K562 (cell line): Measurements from ENCODE around the gene NUP88. TPM values are rescaled to one million over a fixed set of nuclear protein-coding genes. Genes with fewer than 3 reads are reported as not detected.
A peak's percentile ranks its signal among the peaks of the same experiment; 100 is the strongest.

Source experiments
- ATF7 ChIP-seq: fragments of 450-650 bp; IDR thresholded peaks from 2 replicates; pipeline ENCODE4 v1.7.1; 2014; ENCODE audit warnings: mild to moderate bottlenecking, moderate library complexity
- CBFB ChIP-seq: sonication (generic); formaldehyde crosslinking; IDR thresholded peaks from 2 replicates; pipeline ENCODE4 v1.4.0; 2020; ENCODE audit warnings: mild to moderate bottlenecking, missing genetic modification reagents
- EP400 ChIP-seq: fragments of 450-650 bp; IDR thresholded peaks from 2 replicates; pipeline ENCODE4 v1.6.1; 2017; ENCODE audit warnings: antibody characterized with exemption, mild to moderate bottlenecking, moderate library complexity
- JUND ChIP-seq, 2 experiments: IDR thresholded peaks; 2 replicates in 1 of 2; 3 replicates in 1 of 2; pipeline ENCODE4 v1.6.1; 2011; ENCODE audit warnings: borderline replicate concordance in 2 of 2, low read depth in 2 of 2, low read length in 2 of 2, improper control_type of control experiment in 1 of 2, missing biosample characterization in 1 of 2, missing genetic modification characterization in 1 of 2, missing genetic modification reagents in 1 of 2
- NR2C2 ChIP-seq, 2 experiments: fragments of 200-800 bp in 1 of 2; sonication (Bioruptor generic) in 1 of 2; sonication (generic) in 1 of 2; formaldehyde crosslinking in 1 of 2; IDR thresholded peaks; 2 replicates each; pipeline versions ENCODE4 v1.6.1 to v1.8.0; 2016 to 2022; ENCODE audit warnings: mild to moderate bottlenecking in 1 of 2, missing compliant biosample characterization in 1 of 2, missing genetic modification characterization in 1 of 2, missing genetic modification reagents in 1 of 2
- PHF20 ChIP-seq: fragments of 450-650 bp; IDR thresholded peaks from 2 replicates; pipeline ENCODE4 v1.6.1; 2018; ENCODE audit not compliant: partially characterized antibody
- POLR2AphosphoS5 ChIP-seq: IDR thresholded peaks from 2 replicates; pipeline ENCODE4 v1.6.1; 2011; ENCODE audit warnings: mild to moderate bottlenecking, low read depth, low read length, moderate library complexity; ENCODE audit not compliant: control insufficient read depth, insufficient read depth
- SAFB2 ChIP-seq: fragments of 200-400 bp; formaldehyde crosslinking; IDR thresholded peaks from 2 replicates; pipeline ENCODE4 v1.6.1; 2018; ENCODE audit warnings: borderline replicate concordance, low read length, low read depth, moderate library complexity; ENCODE audit not compliant: severe bottlenecking
- TOE1 ChIP-seq, 2 experiments: fragments of 450-650 bp in 1 of 2; sonication (generic) in 1 of 2; formaldehyde crosslinking in 1 of 2; IDR thresholded peaks; 2 replicates each; pipeline versions ENCODE4 v1.7.1 to v1.8.0; 2016 to 2022; ENCODE audit warnings: borderline replicate concordance in 2 of 2, mild to moderate bottlenecking in 2 of 2, antibody characterized with exemption in 1 of 2, inconsistent platforms in 1 of 2, low read depth in 1 of 2, missing genetic modification reagents in 1 of 2, moderate library complexity in 1 of 2
- ZNF431 ChIP-seq: sonication (generic); formaldehyde crosslinking; IDR thresholded peaks from 2 replicates; pipeline ENCODE4 v1.8.0; 2022; ENCODE audit warnings: mild to moderate bottlenecking, missing genetic modification reagents
- polyA plus RNA-seq, 8 experiments: library from polyadenylated mRNA; depleted of rRNA in 4 of 8; stranded (reverse) in 5 of 8; unstranded in 3 of 8; fragments of >200 nt; fragmentation: Nextera tagmentation in 2 of 8; fragmentation: Illumina TruSeq in 1 of 8; extraction: Ambion mirVana in 2 of 8; extraction: Trizol in 1 of 8; gene quantifications; 2 replicates each; pipeline versions ENCODE4 v1.2.1 to v1.2.3, GENCODE V29; 2011 to 2014; ENCODE audit warnings: inconsistent platforms in 1 of 8, missing spikeins in 1 of 8
- total RNA-seq, 7 experiments: library from RNA; depleted of rRNA in 6 of 7; stranded (reverse); fragments of >200 nt in 6 of 7; fragmentation: Illumina TruSeq in 2 of 7; extraction: Trizol in 2 of 7; gene quantifications; 2 replicates each; pipeline versions ENCODE4 v1.2.1 to v1.2.3, GENCODE V29; 2011 to 2021; ENCODE audit warnings: low replicate concordance in 1 of 7
- TF ChIP-seq, protein P1 (sequence below): fragments of 250-450 bp; sonication (Bioruptor Pico); IDR thresholded peaks from 2 replicates; pipeline ENCODE4 v1.8.0; 2021; ENCODE audit warnings: borderline replicate concordance, mild to moderate bottlenecking, moderate library complexity; ENCODE audit not compliant: poor library complexity, severe bottlenecking
- TF ChIP-seq, protein P2 (sequence below), 2 experiments: fragments of 450-650 bp; IDR thresholded peaks; 2 replicates each; pipeline ENCODE4 v1.6.1; 2016; ENCODE audit warnings: mild to moderate bottlenecking in 2 of 2, borderline replicate concordance in 1 of 2, low read depth in 1 of 2, moderate library complexity in 1 of 2
- TF ChIP-seq, protein P3 (sequence below): conservative IDR thresholded peaks from 2 replicates; pipeline ENCODE4 v1.6.1; 2011; ENCODE audit warnings: low read depth, mild to moderate bottlenecking, low read length; ENCODE audit not compliant: control insufficient read depth

NUP88 gene
- total and polyA plus RNA-seq, 9 of the 15 experiments (the other 6 are each of a cell fraction or from before 2014, with no cell fraction given) = 59.9 to 160 (median 119) TPM

DNA sequence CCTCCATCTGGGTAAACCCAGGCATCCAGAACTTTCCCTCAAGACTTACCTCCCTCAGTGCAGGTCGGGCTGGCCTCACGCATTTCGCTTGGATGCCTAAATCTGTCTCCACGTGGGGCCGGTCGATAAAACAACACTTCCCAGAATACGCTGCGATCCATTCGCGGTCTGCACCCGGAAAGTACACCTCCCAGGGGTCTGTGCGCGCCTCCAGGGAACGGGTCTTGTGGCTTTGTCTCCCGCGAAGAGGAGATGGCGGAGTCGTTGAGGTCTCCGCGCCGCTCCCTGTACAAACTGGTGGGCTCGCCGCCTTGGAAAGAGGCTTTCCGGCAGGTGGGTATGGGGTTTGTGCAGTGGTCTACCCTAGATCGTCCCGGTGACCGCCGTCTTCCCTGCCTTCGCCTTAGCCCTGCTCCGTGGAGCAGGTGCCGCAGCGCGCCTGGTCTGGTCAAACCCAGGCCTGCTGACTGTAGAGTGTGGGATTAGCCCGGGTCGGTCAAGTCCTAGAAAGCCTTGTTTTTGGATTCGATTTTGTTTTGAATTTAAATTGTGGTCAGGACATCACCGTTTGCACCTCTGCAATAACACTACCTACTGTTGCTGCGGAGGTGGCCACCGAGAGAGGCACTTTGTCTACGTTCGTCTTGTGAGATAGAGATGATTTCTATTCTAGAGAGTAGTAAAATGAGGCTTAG, 644 bp upstream of the NUP88 start, which contains the start of gene RPAIN (continued):
- no peak for TF ChIP-seq NR2C2 (CRISPR knock-in tag; IDR thresholded peaks at IDR 0.05)
- peak; percentile 86 for TF ChIP-seq NR2C2 (tag; IDR thresholded peaks at IDR 0.05)
- TF ChIP-seq ZNF431 (CRISPR knock-in tag) = no peak
- TF ChIP-seq, protein P1, sequence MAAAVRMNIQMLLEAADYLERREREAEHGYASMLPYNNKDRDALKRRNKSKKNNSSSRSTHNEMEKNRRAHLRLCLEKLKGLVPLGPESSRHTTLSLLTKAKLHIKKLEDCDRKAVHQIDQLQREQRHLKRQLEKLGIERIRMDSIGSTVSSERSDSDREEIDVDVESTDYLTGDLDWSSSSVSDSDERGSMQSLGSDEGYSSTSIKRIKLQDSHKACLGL (CRISPR knock-in tag) = peak; percentile 59
- 0 out of 2 replicates have a peak, but pooled peaks have one; percentile 19 for TF ChIP-seq CBFB (CRISPR knock-in tag)
- peak; percentile 93 for TF ChIP-seq EP400
- peak; percentile 79 for TF ChIP-seq POLR2AphosphoS5
- peak; percentile 27; the same call in 1 of the 2 replicates for TF ChIP-seq ATF7
- TF ChIP-seq PHF20 = peak; percentile 60
- TF ChIP-seq, protein P2, sequence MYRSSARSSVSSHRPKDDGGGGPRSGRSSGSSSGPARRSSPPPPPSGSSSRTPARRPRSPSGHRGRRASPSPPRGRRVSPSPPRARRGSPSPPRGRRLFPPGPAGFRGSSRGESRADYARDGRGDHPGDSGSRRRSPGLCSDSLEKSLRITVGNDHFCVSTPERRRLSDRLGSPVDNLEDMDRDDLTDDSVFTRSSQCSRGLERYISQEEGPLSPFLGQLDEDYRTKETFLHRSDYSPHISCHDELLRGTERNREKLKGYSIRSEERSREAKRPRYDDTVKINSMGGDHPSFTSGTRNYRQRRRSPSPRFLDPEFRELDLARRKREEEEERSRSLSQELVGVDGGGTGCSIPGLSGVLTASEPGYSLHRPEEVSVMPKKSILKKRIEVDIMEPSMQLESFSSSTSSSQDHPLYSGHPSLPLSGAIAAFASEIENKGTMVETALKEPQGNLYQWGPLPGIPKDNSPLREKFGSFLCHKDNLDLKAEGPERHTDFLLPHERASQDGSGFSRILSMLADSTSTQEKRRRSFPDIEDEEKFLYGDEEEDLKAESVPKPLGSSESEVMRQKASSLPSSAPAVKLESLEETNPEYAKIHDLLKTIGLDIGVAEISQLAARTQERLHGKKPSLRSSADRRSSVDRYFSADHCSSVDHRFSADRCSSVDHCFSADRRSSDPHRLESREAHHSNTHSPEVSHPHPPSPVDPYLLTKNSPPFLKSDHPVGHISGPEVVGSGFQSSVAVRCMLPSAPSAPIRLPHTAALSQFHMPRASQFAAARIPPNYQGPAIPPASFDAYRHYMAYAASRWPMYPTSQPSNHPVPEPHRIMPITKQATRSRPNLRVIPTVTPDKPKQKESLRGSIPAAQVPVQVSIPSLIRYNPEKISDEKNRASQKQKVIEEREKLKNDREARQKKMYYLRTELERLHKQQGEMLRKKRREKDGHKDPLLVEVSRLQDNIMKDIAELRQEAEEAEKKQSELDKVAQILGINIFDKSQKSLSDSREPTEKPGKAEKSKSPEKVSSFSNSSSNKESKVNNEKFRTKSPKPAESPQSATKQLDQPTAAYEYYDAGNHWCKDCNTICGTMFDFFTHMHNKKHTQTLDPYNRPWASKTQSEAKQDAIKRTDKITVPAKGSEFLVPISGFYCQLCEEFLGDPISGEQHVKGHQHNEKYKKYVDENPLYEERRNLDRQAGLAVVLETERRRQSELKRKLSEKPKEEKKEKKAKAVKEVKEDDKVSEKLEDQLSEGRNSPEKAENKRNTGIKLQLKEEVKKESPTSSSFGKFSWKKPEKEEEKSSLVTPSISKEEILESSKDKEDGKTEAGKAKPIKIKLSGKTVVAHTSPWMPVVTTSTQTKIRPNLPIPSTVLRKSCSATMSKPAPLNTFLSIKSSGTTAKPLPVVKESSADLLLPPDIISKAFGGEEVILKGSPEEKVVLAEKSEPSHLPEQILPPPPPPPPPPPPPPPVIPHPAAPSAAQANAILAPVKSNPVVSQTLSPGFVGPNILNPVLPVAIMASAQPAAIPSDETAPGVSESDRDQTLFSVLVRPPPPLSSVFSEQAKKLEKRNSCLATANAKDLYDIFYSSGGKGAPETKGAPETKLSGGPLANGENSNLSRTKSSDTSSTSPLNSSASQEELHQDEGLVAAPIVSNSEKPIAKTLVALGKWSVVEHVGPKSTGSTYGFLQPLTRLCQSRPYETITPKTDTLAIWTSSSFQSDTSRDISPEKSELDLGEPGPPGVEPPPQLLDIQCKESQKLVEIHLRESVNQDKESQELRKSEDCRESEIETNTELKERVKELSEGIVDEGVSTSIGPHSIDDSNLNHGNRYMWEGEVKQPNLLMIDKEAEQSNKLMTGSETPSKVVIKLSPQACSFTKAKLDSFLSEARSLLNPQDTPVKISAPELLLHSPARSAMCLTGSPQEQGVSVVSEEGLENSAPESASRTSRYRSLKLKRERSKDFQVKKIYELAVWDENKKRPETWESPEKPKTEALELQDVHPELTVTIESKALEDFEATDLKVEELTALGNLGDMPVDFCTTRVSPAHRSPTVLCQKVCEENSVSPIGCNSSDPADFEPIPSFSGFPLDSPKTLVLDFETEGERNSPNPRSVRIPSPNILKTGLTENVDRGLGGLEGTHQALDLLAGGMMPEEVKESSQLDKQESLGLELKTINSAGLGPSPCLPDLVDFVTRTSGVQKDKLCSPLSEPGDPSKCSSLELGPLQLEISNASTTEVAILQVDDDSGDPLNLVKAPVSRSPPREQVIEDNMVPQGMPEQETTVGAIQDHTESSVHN (IDR thresholded peaks at IDR 0.05; ENCODE audit: borderline replicate concordance in 1 of 2, low read depth in 1 of 2) = no peak
- no peak for TF ChIP-seq SAFB2
- TF ChIP-seq, protein P3, sequence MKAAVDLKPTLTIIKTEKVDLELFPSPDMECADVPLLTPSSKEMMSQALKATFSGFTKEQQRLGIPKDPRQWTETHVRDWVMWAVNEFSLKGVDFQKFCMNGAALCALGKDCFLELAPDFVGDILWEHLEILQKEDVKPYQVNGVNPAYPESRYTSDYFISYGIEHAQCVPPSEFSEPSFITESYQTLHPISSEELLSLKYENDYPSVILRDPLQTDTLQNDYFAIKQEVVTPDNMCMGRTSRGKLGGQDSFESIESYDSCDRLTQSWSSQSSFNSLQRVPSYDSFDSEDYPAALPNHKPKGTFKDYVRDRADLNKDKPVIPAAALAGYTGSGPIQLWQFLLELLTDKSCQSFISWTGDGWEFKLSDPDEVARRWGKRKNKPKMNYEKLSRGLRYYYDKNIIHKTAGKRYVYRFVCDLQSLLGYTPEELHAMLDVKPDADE = 0 out of 2 replicates have a peak, but pooled peaks have one; percentile 38
- no peak for TF ChIP-seq TOE1 (IDR thresholded peaks at IDR 0.05; ENCODE audit: borderline replicate concordance)
- TF ChIP-seq TOE1 (CRISPR knock-in tag; IDR thresholded peaks at IDR 0.05; ENCODE audit: borderline replicate concordance, low read depth) = no peak
- TF ChIP-seq JUND (IDR thresholded peaks at IDR 0.05; ENCODE audit: borderline replicate concordance, low read depth, low read length) = 0 out of 2 replicates have a peak, but pooled peaks have one; percentile 8
- no peak; the same call in 2 of the 3 replicates for TF ChIP-seq JUND (tag; IDR thresholded peaks at IDR 0.05; ENCODE audit: borderline replicate concordance, low read depth, low read length)
